Nasal cavity respiratory epithelium epithelial cell of viscerocranial mucosa (primary cell): ENCODE measurements around the gene NEUROD1. TPM values are rescaled to one million over a fixed set of nuclear protein-coding genes. Genes with fewer than 3 reads are reported as not detected.

Source experiments
- total RNA-seq: library from RNA; depleted of rRNA; stranded (reverse); fragments of >200 nt; gene quantifications from 2 replicates; pipeline ENCODE4 v1.2.3, GENCODE V29; 2014

The NEUROD1 gene
- total RNA-seq, result not detected in 2 replicates

GRCh38 chr2:181680055-181680936, at the start of gene NEUROD1:
TSS of gene NEUROD1 (minus strand) at chr2:181680517. CDS start at chr2:181678860, 1,657 bp downstream.

GRCh38 chr2:181656450-181657291, 23.6 kb downstream of the NEUROD1 start, which contains the start of gene CERKL:
TSS of gene CERKL (minus strand) at chr2:181657105. CDS start at chr2:181657006, 99 bp downstream.

Other genes with a start within 250 kb of the NEUROD1 start
- under 0.01 and 1.00 TPM in 2 replicates for gene ITGA4, start 223.1 kb downstream of the NEUROD1 start, total RNA-seq
- 0.36 TPM in 1 of 2 replicates, not detected in the other for gene CERKL, start 23.4 kb downstream of the NEUROD1 start, total RNA-seq
- 145 and 164 TPM in 2 replicates for gene ITPRID2, start 211.2 kb upstream of the NEUROD1 start, total RNA-seq